Fibroblast of skin of left biceps (primary cell): Measurements from ENCODE around the gene MCC.
A peak's percentile ranks its signal among the peaks of the same experiment; 100 is the strongest.
"Not testable (repeated sequence)": the region's sequence is repeated elsewhere in the genome, so short reads cannot be mapped to it uniquely, and the experiment has no call there.

Experiments used
- DNase-seq, 2 experiments: peaks; one replicate each; pipeline ENCODE4 v3.0.0-alpha.2; 2013; ENCODE audit warnings: low read depth in 2 of 2

Gene MCC

DNA sequence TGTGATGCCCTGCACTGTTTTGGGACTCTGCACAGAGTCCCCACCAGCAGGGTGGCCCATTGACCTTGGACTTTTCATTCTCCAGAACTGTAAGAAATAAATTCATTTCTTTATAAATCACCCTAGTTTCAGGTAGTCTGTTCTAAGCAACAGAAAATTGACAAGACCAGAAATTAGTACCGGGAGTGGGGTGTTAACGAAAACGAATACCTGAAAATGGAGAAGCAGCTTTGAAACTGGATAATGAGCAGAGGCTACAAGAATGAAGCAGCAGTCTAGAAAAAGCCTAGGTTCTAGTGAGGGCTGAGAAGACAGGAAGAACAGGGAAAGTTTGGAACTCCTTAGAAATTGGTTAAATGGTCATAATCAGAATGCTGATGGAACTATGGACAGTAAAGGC, 2.1 kb upstream of the MCC start:
- no peak for DNase-seq

GRCh38 chr5:113489299-113489698, 1.0 kb upstream of the MCC start:
- DNase-seq: peak; percentile 95 to 96

GRCh38 chr5:113488645-113489184, 462 bp upstream of the MCC start:
- DNase-seq: no peak

DNA sequence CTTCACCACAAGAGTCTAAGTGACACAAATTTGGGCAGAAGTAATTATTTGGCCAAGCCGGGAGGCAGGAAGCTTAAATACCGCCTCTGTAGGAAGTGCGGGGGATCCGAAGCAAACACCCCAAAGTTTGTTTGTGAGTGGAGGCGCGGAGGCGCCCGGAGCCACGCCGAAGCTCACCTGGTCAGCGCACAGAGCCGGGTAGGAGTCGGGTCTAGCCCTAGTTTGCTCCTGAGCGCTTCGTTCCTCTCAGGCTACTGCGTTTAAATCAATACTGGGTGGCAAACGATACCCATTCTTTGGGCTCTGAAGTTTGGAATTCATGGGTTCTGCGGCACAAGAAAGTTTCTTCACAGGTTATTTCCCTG, 855 bp downstream of the MCC start:
- DNase-seq: no peak

GRCh38 chr5:113480243-113480642, 8.0 kb downstream of the MCC start:
- DNase-seq: no peak

DNA sequence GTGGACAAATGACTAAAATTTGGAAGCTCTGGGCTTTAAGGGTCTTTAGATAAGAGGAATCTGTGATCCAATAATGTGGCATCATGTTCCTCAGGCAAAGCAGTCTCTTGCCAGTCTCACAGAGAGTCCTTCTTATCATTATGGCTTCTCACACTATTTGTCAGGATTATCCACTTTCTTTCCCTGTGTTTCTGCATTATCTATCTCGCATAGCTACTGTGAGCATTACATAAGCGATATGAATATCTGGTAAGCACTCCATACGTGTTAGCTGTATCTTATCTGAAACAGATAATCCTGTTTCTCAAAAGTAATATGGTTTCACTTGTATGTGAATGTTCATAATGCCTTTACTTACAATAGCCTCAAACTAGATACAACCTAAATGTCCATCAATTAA, 9.6 kb downstream of the MCC start:
- no peak for DNase-seq

DNA sequence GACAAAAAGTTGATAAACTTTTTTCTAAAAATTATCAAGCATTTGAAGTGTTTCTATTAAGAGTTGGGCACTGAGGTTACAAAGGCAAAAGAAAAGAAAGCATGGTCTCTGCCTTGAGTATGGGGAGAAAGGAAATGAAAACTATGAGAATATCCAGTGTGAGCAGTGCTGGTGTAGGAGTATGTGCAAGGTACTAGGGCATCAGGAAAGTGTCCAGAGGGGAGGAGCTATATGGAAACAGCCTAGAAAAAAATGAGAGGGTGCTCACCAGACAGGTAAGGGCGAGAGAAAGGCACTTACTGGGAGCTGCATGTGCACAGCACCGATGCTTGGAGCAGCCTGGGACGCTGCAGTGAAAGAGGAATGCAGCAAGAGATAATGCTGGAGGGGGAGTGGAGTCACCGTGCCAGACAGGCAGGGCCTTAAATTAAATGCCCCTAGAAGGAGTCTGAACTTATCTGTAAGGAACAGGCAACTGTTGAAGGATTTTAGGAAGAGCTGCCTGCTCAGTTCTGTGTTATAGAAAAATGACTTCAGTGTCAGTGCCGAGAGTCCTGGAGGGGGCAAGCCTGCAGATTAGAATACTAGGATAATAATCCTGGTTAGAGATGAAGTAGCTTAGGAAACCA, 14.0 kb downstream of the MCC start:
- no peak for DNase-seq

DNA sequence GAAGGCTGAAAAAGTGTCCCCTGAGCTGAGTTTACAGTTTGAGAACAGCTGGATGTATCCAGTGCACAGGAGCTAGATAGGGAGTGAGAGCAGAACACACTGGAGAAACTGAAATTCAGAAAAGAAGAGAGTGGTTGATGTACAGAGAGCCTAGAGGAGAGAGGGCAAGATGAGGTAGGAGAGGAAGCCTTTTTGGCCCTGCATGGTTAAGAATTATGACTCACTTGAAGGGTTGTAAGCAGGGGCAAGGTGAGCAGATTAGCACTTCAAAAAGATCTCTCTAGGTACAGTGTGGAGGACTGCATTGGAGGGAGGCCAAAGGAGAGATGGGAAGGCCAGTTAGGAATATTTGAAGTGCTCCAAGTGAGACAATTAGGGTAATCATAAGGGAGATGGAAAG, 25.2 kb downstream of the MCC start:
- no peak for DNase-seq

- DNase-seq: not testable (repeated sequence)
Observed at GRCh38 chr5:113457106-113457505, 31.1 kb downstream of the MCC start.

DNA sequence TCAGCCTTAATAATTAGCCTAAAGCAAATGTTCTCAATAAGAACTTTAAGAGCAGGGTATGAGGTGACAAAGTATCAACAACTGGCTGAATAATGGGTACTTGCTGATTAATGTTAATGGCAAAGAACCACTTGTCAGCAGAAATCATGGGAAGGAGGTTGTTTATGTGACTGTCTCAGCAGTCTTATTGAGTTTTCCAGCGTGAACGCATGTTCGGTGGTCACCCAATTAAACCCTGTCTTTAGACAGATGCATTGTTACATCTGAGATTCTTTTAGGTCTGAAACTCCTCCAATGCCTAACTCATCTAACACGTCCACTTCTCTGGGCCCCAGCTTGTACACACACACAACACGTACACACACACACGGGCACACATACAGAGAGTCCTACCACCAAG, 35.3 kb downstream of the MCC start:
- no peak for DNase-seq

DNA sequence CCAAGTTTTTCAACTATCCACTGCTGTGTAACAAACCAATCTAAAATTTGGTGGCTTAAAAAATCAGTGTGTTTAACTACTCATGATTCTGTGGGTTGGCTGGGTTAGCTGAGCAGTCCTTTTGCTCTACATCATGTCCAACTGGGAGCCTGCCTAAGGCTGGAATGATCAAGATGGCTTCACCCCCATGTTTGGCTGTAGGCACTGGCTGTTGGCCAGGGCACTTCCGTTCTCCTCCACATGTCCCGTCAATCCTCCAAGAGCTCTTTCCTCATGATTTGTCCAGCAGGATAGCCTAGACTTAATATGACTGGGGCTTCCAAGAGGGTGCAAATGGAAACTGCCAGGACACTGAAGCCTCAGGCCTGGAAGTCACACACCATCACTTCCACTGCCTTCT, 36.5 kb downstream of the MCC start:
- DNase-seq: no peak

DNA sequence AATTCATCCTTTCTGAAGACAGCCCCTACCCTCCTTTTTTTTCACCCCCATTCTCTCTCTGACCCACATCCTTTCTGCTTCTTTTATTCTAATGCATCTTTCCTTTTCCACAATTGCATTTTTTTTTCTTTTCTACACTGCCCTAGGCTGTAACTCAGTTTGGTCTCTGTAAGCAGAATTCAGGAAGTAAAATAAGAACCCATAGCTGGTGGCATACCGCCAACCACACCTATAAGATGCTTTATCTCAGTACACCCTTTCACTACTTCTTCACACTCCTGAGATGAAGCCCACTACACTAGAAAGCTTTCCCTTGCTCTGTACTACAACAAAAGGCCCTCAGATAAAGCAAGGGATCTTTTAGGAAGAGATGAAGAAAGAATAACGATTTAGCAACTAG, 37.3 kb downstream of the MCC start:
- DNase-seq: no peak

DNA sequence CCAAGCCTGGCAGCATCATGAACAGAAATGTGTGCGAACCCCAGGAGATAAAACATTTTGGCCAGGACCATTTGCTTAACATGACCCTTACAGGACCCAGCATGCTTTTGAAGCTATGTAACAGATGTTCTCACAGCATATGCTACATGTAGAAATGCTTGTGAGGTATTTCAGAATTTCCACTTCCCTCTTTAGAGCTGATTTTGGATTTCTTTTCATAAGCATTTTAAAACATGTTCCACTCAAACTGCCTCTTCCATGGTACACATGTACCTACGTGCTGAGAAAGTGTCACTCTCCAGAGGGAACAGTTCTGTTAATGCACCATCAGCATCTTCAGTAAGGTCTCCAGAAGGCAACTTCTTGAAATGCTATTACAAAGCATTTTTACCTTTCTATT, 37.8 kb downstream of the MCC start:
- DNase-seq: no peak

- no peak for DNase-seq
Observed at GRCh38 chr5:113448252-113448651, 40.0 kb downstream of the MCC start.

GRCh38 chr5:113447498-113448050, 40.7 kb downstream of the MCC start:
- DNase-seq: no peak

DNA sequence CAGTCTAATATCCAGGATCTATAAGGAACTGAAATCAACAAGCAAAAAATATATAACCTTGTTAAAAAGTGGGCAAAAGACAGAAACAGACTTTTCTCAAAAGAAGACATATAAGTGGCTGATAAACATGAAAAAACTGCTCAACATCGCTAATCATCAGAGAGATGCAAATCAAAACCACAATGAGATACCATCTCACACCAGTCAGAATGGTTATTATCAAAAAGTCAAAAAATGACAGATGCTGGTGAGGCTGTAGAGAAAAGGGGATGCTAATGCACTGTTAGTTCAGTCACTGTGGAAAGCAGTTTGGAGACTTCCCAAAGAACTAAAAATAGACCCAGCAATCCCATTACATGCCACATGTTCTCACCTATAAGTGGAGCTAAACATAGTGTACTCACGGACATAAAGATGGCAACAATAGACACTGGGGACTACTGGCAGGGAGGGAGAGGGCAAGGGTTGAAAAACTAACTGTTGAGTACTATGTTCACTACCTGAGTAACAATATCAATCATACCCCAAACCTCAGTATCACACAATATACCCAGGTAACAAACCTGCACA, 41.8 kb downstream of the MCC start:
- no peak for DNase-seq

GRCh38 chr5:113437111-113437510, 51.1 kb downstream of the MCC start:
- DNase-seq: no peak

DNA sequence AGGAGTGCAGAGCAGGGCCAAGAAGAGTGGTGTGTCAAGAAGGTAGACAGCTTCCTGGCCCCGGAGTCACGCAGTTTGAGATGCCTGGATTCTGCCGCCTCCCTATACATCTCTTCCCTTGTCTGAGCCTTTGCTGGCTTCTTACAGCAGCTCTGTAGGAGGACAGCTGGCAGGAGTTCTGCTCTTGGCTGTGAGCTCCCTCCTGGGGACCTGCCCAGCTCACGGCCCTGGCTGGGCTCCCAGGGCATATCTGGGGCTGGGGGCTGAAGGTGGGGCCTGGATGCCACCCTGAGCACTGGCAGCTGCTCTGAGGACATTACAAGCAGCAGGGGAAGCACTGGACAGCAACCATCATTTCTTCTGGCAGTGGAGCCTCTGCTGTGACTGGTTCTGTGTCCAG, 52.7 kb downstream of the MCC start:
- DNase-seq: no peak

DNA sequence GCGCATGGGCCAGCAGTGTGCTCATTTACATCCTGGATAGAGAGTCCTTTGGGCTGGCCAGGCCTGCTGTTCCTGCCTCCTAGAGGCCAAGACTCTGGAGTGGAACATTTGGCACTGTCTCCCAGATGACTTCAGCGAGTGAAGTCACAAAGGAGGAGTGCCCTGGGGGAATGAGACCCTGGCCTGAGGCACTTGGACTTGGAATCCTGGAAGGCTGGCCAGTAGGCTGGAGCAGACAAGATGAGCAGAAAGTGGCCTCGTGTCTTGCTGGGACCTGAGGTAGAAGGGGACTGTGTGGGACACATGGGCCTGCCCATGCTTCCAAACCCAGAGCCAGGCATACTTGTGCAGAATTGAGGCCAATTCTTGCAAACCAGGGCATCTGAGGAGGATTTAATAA, 53.4 kb downstream of the MCC start, which contains the start of gene TSSK1B:
TSS of gene TSSK1B (minus strand) at position 101 of the 400 bp plus-strand sequence. CDS start 150 bp downstream, outside the sequence.
- DNase-seq: no peak

DNA sequence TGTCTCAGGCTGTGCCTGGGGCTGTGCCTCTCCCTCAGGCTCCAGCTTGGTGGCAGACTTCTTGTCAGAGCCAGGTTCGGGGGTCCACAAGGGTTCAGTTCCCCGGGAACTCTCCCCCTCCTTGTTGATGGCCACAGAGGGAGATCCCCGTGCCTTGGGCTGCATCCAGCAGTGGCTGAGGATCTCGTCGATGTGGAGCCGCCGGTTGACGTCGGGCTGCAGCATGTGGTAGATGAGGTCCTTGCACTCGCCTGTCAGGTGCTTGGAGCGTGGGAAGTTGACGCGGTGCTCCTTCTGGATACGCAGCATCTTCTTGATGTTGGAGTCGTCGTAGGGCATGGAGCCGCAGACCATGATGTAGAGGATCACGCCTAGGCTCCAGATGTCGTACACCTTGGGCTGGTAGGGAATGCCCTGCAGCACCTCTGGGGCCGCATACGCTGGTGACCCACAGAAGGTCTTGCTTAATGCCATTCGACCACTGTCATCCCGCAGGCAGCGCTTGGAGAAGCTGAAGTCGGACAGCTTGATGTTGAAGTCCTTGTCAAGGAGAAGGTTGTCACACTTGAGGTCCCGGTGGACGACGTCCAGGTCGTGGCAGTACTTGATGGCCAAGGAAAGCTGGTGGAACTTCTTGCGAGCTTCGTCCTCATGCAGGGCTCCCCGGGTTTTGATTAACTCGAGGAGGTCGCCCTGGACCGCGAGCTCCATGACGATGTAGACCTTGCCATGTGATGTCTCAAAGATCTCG, 54.2 kb downstream of the MCC start:
- no peak for DNase-seq

DNA sequence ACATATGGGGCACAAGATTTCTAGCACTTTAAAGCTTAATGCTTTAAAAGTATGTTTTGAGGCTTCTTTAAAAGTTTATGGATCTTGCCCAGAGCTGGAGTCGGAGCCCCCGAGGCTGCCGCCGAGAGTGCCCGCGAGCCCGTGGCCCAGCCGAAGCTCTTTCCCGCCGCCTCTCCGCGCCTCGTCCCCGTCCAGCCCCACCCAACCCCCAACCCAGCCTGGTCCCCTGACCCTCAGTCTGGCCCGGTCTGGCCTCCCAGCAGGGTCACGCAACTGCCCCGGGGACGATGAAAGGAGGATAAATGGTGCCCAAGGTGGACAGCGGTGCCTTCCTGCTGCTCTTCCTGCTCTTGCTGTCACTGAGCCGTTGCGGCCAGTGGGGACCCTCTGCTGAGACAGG, 55.2 kb downstream of the MCC start:
- no peak for DNase-seq

DNA sequence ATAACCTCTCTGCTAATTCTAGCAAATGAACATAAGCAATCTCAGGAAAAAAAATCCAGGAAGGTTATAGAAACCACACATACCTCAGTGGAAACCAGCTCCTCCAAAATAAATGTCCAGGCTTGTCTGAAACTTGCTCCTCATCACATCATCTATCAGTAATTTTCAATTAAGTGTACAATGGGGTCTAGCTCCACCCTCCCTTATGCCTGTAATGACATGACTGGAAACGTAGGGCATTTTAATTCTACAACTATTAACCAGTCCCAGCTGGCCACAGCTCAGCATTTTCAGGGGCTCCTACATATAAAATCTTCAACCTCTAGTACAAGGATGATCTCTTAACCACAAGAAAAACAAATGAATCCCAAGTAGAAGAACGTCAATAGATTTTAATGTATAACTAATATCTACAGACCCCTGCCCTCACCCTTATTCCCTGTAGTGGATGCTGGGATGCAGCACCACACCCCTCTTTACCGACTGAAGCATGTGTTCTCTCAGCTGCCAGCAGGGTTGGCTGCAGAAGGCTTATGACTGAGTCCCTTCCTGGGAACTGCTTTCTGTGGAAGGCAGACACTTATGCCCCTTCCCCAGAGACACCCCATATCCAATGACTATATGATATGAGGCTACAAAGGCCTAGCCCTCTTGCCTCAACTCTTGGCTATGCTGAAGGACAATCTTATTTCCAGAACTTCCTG, 60.2 kb downstream of the MCC start:
- DNase-seq: no peak
